GM12878 (cell line): ENCODE results near the gene RRBP1. TPM values are rescaled to one million over a fixed set of nuclear protein-coding genes. Genes with fewer than 3 reads are reported as not detected.

Experiments
- ATAC-seq: fragments of 200-7000 bp; cut with Tn5 transposase; 3 replicates; pipeline ENCODE4 v1.9.1; 2020; ENCODE audit warnings: mild to moderate bottlenecking, moderate library complexity
- BruUV-seq: library from RNA; stranded (reverse); fragments of 400-500 nt; replicated peaks from 2 replicates; lab custom pipeline; 2021; lab: Mats Ljungman, UMichigan
- CTCF ChIA-PET: fragments of 300-600 bp; sonication (Branson Sonifier 250); formaldehyde crosslinking; extraction: SDS; loops from one replicate; lab custom pipeline; 2021; ENCODE audit warnings: inconsistent platforms; lab: Yijun Ruan, JAX
- POLR2A ChIA-PET: fragments of 350-600 bp; formaldehyde crosslinking; extraction: SDS; loops from one replicate; lab custom pipeline; 2021; ENCODE audit warnings: inconsistent platforms; lab: Charles Lee
- RAD21 ChIA-PET: fragments of 300-600 bp; sonication (Branson Sonifier 250); formaldehyde crosslinking; loops from one replicate; lab custom pipeline; 2023; ENCODE audit warnings: antibody characterized with exemption; ENCODE audit not compliant: unreplicated experiment; lab: Charles Lee
- SMC1A ChIA-PET: fragments of 300-600 bp; sonication (Branson Sonifier 250); formaldehyde crosslinking; loops from one replicate; lab custom pipeline; 2023; ENCODE audit not compliant: unreplicated experiment, uncharacterized antibody; lab: Charles Lee
- DNase-seq: peaks from one replicate; pipeline ENCODE4 v3.0.0-alpha.2; 2011; ENCODE audit warnings: low read depth, low spot score
- FAIRE-seq: peaks from 3 replicates; lab custom pipeline; 2011; peaks lifted over from hg19 to GRCh38; lab: Jason Lieb, UNC
- H2AFZ ChIP-seq: 2 replicates; pipeline ENCODE4 v1.6.0; 2011; ENCODE audit warnings: low read depth, low read length, control low read depth; ENCODE audit not compliant: control insufficient read depth
- H3K27ac ChIP-seq: 2 replicates; pipeline ENCODE4 v1.5.1; 2011; ENCODE audit warnings: control low read depth; ENCODE audit not compliant: control insufficient read depth, insufficient read depth
- H3K27me3 ChIP-seq, 2 experiments: replicated peaks in 1 of 2; 2 replicates each; pipeline versions ENCODE4 v1.6.0 to v1.6.1; 2011; ENCODE audit warnings: low read length in 1 of 2; ENCODE audit not compliant: control insufficient read depth in 2 of 2, insufficient read depth in 2 of 2
- H3K36me3 ChIP-seq, 2 experiments: 2 replicates each; pipeline ENCODE4 v1.5.1; 2011; ENCODE audit warnings: low read length in 1 of 2; ENCODE audit not compliant: control insufficient read depth in 2 of 2, insufficient read depth in 2 of 2
- H3K4me1 ChIP-seq: 2 replicates; pipeline ENCODE4 v1.6.1; 2011; ENCODE audit warnings: mild to moderate bottlenecking, low read length, moderate library complexity, mixed read lengths; ENCODE audit not compliant: control insufficient read depth, insufficient read depth
- H3K4me2 ChIP-seq: 2 replicates; pipeline ENCODE4 v1.6.0; 2011; ENCODE audit warnings: control low read depth; ENCODE audit not compliant: control insufficient read depth, insufficient read depth
- H3K4me3 ChIP-seq: fragments of 200-600 bp; sonication (generic); 2 replicates; pipeline ENCODE4 v1.5.1; 2016
- H3K79me2 ChIP-seq: 2 replicates; pipeline ENCODE4 v1.6.0; 2011; ENCODE audit warnings: low read length; ENCODE audit not compliant: control insufficient read depth, insufficient read depth
- H3K9ac ChIP-seq: 2 replicates; pipeline ENCODE4 v1.8.0; 2011; ENCODE audit warnings: low read length, control low read depth, mixed read lengths; ENCODE audit not compliant: control insufficient read depth, insufficient read depth
- H3K9me3 ChIP-seq: replicated peaks from 3 replicates; pipeline ENCODE4 v1.5.1; 2011; ENCODE audit warnings: mild to moderate bottlenecking, low read length; ENCODE audit not compliant: control insufficient read depth, insufficient read depth
- H4K20me1 ChIP-seq: 2 replicates; pipeline ENCODE4 v1.6.0; 2011; ENCODE audit not compliant: control insufficient read depth, insufficient read depth
- FOS ChIP-seq: IDR thresholded peaks from 3 replicates; pipeline ENCODE4 v1.6.1; 2011; ENCODE audit warnings: borderline replicate concordance; ENCODE audit not compliant: insufficient read length; ENCODE audit errors: extremely low read depth
- FOXM1 ChIP-seq: IDR thresholded peaks from 2 replicates; pipeline ENCODE4 v1.6.1; 2012; ENCODE audit warnings: low read depth, mild to moderate bottlenecking, inconsistent platforms, low read length, moderate library complexity
- MEF2B ChIP-seq: fragments of 450-650 bp; IDR thresholded peaks from 2 replicates; pipeline ENCODE4 v1.6.1; 2018; ENCODE audit warnings: mild to moderate bottlenecking, moderate library complexity; ENCODE audit not compliant: partially characterized antibody, poor library complexity, severe bottlenecking
- MTA2 ChIP-seq: fragments of 450-650 bp; IDR thresholded peaks from 2 replicates; pipeline ENCODE4 v1.6.1; 2016; ENCODE audit warnings: low read depth, mild to moderate bottlenecking, moderate library complexity
- MYB ChIP-seq: fragments of 150-350 bp; IDR thresholded peaks from 2 replicates; pipeline ENCODE4 v1.6.1; 2014; ENCODE audit warnings: mild to moderate bottlenecking, low read depth, low read length, borderline replicate concordance
- POLR2A ChIP-seq: IDR thresholded peaks from 2 replicates; pipeline ENCODE4 v1.6.1; 2011; ENCODE audit warnings: low read depth, mild to moderate bottlenecking, low read length
- RCOR1 ChIP-seq: conservative IDR thresholded peaks from 2 replicates; pipeline ENCODE4 v1.6.1; 2012; ENCODE audit warnings: low read depth, low read length, improper control_type of control experiment
- SREBF2 ChIP-seq: IDR thresholded peaks from 2 replicates; pipeline ENCODE4 v1.6.1; 2012; ENCODE audit warnings: mild to moderate bottlenecking, low read length
- WGBS: methylation state at CpG from one replicate; pipeline ENCODE4 v1.1.6; 2016; ENCODE audit warnings: low lambda C conversion rate; ENCODE audit not compliant: insufficient replicate concordance, insufficient coverage; ENCODE audit errors: missing lambda C conversion rate; 5-methylcytosine and 5-hydroxymethylcytosine counted together
- in situ Hi-C: fragments of 300-500 bp; cut with MboI; formaldehyde crosslinking; loops from 9 replicates; pipeline ENCODE4 v1.14.3; 2018; ENCODE audit warnings: mixed read lengths
- intact Hi-C: fragments of 100-400 bp; cut with micrococcal nuclease; formaldehyde crosslinking; loops from one replicate; pipeline ENCODE4 v1.14.2; 2022; ENCODE audit not compliant: unreplicated experiment
- polyA plus RNA-seq, 11 experiments: library from polyadenylated mRNA; depleted of rRNA in 4 of 11; unstranded in 6 of 11; stranded (reverse) in 5 of 11; fragments of >200 nt; fragmentation: Nextera tagmentation in 4 of 11; fragmentation: Illumina TruSeq in 1 of 11; extraction: Ambion mirVana in 4 of 11; extraction: Trizol in 1 of 11; gene quantifications; 1 replicate in 1 of 11; 2 replicates in 10 of 11; pipeline versions ENCODE4 v1.2.1 to v1.2.3, GENCODE V29; 2011 to 2016; ENCODE audit warnings: inconsistent platforms in 2 of 11, missing spikeins in 2 of 11, low read depth in 1 of 11
- total RNA-seq, 4 experiments: library from RNA; depleted of rRNA in 3 of 4; stranded (reverse); fragments of >200 nt in 3 of 4; fragmentation: Illumina TruSeq in 1 of 4; extraction: Trizol in 1 of 4; gene quantifications; 2 replicates each; pipeline versions ENCODE4 v1.2.1 to v1.2.3, GENCODE V29; 2013 to 2021
- TF ChIP-seq, protein P1 (sequence below): IDR thresholded peaks from 2 replicates; pipeline ENCODE4 v1.6.1; 2011; ENCODE audit warnings: low read depth, low read length, improper control_type of control experiment, borderline replicate concordance

Gene RRBP1
- total and polyA plus RNA-seq, 10 of the 15 experiments (the other 5 are each of a cell fraction or from before 2014, with no cell fraction given) = 1.2 to 57.4 (median 24.6) TPM

DNA sequence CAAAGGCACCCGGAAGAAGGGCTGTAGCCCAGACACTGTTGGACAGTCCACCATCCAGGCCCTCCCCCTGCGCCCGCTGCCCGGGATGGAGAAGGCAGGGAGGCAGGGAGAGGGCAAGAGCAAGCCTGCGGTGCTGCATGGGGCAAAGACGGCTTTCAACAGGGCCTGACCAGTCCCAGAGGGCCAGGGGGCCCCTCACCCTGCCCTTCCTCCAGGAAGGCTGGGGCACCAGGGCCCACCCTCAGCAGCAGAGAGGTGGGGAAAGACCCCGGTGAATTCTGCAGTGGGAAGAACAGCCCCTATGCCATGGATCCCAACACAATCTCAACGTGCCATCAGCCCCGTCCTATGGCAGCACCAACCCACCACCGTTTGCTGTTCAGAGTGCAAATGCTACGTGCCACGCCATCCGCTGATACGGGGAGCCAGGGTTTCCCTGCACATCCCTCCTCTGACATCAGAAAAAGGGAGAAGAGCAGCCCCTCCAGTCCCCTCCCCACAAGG, 41.1 kb downstream of the RRBP1 start (continued):
- no peak for TF ChIP-seq SREBF2
- no peak for TF ChIP-seq MTA2
- no peak for TF ChIP-seq MYB

DNA sequence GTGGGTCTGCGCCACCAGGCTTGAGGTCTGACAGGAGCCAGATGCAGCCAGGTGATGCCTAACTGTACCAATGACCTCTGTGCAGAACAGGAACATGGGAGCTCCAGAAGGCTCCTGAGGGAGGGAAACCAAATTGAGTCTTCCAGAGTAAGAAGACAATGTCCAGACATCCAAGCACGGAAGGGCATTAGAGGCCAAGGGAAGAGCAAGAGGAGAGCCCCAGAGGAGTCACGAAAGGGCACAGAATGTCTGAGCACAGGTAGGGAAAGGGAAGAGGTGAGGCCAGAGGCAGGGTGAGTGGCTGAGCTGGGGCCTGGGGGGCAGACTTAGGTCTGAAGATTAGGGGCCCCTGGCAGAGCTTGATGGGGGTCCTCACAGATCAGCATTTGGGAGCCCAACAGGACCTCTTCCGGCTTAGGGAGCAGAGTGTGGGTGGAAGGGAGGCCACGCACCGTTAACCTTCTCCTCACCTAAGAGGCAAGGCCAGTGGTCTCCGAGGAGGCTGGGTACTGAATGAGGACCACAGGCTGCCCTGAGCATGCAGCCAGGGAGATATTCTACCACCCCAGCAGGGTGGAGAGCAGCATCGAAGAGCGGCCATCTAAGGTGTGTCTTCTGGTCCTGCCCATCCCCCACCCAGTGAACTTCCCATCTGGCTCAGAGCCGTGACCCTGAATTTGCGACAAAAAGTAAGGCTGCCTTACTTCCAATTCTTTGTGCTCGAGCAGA, 41.7 kb downstream of the RRBP1 start:
- CTCF ChIA-PET = interaction anchor here (0.6 kb wide), 1 partner anchor 135 kb away, joined by 3 read pairs; no protein-coding TSS in a partner anchor
- no TSS peak for BruUV-seq
- Histone ChIP-seq H3K9me3 (no peaks in the 10 kb centered on the region), H3K4me3 (no peak overlapping the region), H3K79me2 (no peaks in the 10 kb centered on the region; the same call in 1 of the 2 replicates), H3K27me3 (no peaks in the 10 kb centered on the region), H2AFZ (no peak overlapping the region), H4K20me1 (no peaks in the 10 kb centered on the region), H3K27ac (no peak overlapping the region), H3K4me2 (no peak overlapping the region), H3K36me3 (peaks cover 8 to 16% of the 10 kb centered on the region in 2 experiments), H3K4me1 (no peaks in the 10 kb centered on the region; the same call in 1 of the 2 replicates), H3K9ac (no peak overlapping the region)
- no peak for DNase-seq
- FAIRE-seq = no peak
- WGBS = 97% methylated on average over 12 of the region's 12 CpGs
- intact Hi-C loops = no loop called here
- SMC1A ChIA-PET = no interaction called here
- RAD21 ChIA-PET = no interaction called here
- in situ Hi-C loops = no loop called here
- POLR2A ChIA-PET = no interaction called here
- ATAC-seq = no peak
- TF ChIP-seq FOXM1 (no peak), POLR2A (no peak), FOS (no peak), MEF2B (no peak), RCOR1 (no peak)
- TF ChIP-seq, protein P1, sequence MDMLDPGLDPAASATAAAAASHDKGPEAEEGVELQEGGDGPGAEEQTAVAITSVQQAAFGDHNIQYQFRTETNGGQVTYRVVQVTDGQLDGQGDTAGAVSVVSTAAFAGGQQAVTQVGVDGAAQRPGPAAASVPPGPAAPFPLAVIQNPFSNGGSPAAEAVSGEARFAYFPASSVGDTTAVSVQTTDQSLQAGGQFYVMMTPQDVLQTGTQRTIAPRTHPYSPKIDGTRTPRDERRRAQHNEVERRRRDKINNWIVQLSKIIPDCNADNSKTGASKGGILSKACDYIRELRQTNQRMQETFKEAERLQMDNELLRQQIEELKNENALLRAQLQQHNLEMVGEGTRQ = no peak
